Esophagus squamous epithelium (tissue), 5 donors: Measurements from ENCODE around the gene TEX35. TPM values are rescaled to one million over a fixed set of nuclear protein-coding genes. Genes with fewer than 3 reads are reported as not detected.

Experiments used
- DNase-seq: peaks from one replicate; lab custom pipeline; 2025; lab: John Stamatoyannopoulos, UW
- H3K27ac ChIP-seq, 4 donors: fragments of 200-600 bp; sonication (generic); one replicate each; pipeline ENCODE4 v1.5.1; 2016 to 2019; ENCODE audit warnings: mild to moderate bottlenecking in 1 of 4
- H3K27me3 ChIP-seq, 4 donors: fragments of 200-600 bp; sonication (generic); 1 replicate in 3 of 4; 2 replicates in 1 of 4; pipeline versions ENCODE4 v1.5.1 to v1.6.0; 2017 to 2021; ENCODE audit warnings: antibody characterized with exemption in 1 of 4
- H3K36me3 ChIP-seq, 3 donors: fragments of 200-600 bp; sonication (generic); one replicate each; pipeline ENCODE4 v1.5.1; 2016 to 2019
- H3K4me1 ChIP-seq, 3 donors: fragments of 200-600 bp; sonication (generic); one replicate each; pipeline ENCODE4 v1.5.1; 2017 to 2019
- H3K4me3 ChIP-seq, 4 donors: fragments of 200-600 bp; sonication (generic); 1 replicate in 3 of 4; 2 replicates in 1 of 4; pipeline ENCODE4 v1.5.1; 2016 to 2019; ENCODE audit warnings: mild to moderate bottlenecking in 2 of 4, moderate library complexity in 1 of 4
- H3K9me3 ChIP-seq, 3 donors: fragments of 200-600 bp; sonication (generic); one replicate each; pipeline ENCODE4 v1.5.1; 2016 to 2019
- POLR2A ChIP-seq, 4 donors: fragments of 450-650 bp; IDR thresholded peaks; one replicate each; pipeline ENCODE4 v1.6.1; 2017; ENCODE audit warnings: antibody characterized with exemption in 4 of 4, mild to moderate bottlenecking in 4 of 4, moderate library complexity in 3 of 4
- WGBS, 2 donors: methylation state at CpG; one replicate each; pipeline ENCODE4 v1.1.5; 2018; 5-methylcytosine and 5-hydroxymethylcytosine counted together
- intact Hi-C: fragments of 100-400 bp; cut with DNase I; formaldehyde crosslinking; loops from one replicate; pipeline ENCODE4 v1.15.0; 2022
- total RNA-seq, 4 donors: library from RNA; depleted of rRNA; stranded (reverse); fragments of >200 nt; gene quantifications; one replicate each; pipeline ENCODE4 v1.1.0, GENCODE V29; 2016
- TF ChIP-seq, protein P1 (sequence below), 6 experiments: fragments of 450-650 bp in 4 of 6; fragments of 200-600 bp in 2 of 6; sonication (generic) in 2 of 6; IDR thresholded peaks; one replicate each; pipeline ENCODE4 v1.5.1; 2016 to 2019; ENCODE audit warnings: antibody characterized with exemption in 6 of 6, mild to moderate bottlenecking in 4 of 6, moderate library complexity in 4 of 6
- donor health status: DM: yes; HTN: yes; CAD: no.

The TEX35 gene
- total RNA-seq, 4 donors from 2014 or later, result not detected

DNA sequence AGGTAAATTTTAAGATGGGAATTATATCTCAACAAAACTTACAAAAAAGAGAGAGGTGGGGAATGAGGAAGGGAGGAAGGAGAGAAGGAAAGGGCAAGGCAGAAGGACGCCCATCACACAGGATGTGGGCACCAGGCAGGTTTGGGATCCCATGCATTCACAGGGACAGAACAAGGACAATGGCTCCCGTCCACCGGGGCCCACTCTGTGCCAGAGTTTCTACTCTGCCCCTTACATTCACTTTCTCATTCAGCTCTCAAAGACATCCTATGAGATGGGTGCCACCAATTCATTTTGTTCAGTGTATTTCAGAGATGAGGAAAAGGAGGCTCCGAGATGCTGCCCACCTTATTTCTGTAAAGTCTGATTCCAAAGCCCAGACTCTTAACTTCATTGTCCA, 23.5 kb upstream of the TEX35 start:
- no peak overlapping the region for H3K4me3 ChIP-seq
- no peaks in the 10 kb centered on the region for H3K9me3 ChIP-seq
- peaks cover 0 to 12% (median 0%) of the 10 kb centered on the region in 4 donors for H3K27me3 ChIP-seq
- no peak for DNase-seq
- no peaks in the 10 kb centered on the region for H3K36me3 ChIP-seq
- intact Hi-C loops, result no loop called here
- WGBS, 2 donors, result 88% methylated on average over 4 of the region's 4 CpGs
- H3K27ac ChIP-seq, result no peak overlapping the region
- peaks cover 0 to 13% (median 10%) of the 10 kb centered on the region in 3 donors for H3K4me1 ChIP-seq
- TF ChIP-seq, protein P1, sequence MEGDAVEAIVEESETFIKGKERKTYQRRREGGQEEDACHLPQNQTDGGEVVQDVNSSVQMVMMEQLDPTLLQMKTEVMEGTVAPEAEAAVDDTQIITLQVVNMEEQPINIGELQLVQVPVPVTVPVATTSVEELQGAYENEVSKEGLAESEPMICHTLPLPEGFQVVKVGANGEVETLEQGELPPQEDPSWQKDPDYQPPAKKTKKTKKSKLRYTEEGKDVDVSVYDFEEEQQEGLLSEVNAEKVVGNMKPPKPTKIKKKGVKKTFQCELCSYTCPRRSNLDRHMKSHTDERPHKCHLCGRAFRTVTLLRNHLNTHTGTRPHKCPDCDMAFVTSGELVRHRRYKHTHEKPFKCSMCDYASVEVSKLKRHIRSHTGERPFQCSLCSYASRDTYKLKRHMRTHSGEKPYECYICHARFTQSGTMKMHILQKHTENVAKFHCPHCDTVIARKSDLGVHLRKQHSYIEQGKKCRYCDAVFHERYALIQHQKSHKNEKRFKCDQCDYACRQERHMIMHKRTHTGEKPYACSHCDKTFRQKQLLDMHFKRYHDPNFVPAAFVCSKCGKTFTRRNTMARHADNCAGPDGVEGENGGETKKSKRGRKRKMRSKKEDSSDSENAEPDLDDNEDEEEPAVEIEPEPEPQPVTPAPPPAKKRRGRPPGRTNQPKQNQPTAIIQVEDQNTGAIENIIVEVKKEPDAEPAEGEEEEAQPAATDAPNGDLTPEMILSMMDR (IDR thresholded peaks at IDR 0.05), result no peak
- no peak for TF ChIP-seq POLR2A (IDR thresholded peaks at IDR 0.05)

DNA sequence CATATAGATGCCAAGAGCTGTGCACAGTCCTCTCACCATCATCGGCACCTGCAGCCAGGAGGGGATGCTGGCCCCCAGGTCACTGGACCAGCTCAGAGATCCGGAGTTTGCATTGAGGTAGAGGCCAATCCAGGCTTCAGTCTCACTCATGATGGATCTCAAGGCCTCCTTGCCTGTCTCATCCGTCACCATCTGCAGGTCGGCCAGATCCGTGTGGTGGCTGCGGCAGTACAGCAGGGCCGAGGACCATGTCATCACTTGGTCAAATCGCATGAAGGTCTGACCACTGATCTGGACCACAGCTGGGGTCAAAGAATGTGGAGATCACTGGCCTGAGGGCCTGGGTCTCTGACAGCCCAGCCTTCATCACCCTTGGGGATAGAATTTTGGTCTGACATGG, 22.8 kb upstream of the TEX35 start:
- H3K4me3 ChIP-seq, result no peak overlapping the region
- peaks cover 0 to 13% (median 10%) of the 10 kb centered on the region in 3 donors for H3K4me1 ChIP-seq
- no peaks in the 10 kb centered on the region for H3K9me3 ChIP-seq
- intact Hi-C loops, result no loop called here
- H3K36me3 ChIP-seq, result no peaks in the 10 kb centered on the region
- TF ChIP-seq POLR2A (IDR thresholded peaks at IDR 0.05), result no peak
- TF ChIP-seq, protein P1 (IDR thresholded peaks at IDR 0.05), result no peak
- no peak for DNase-seq
- 80% methylated on average over 1 of the region's 8 CpGs; no CpG with 5 or more reads in 1 of the 2 donors for WGBS, 2 donors
- H3K27me3 ChIP-seq, result peaks cover 0 to 12% (median 0%) of the 10 kb centered on the region in 4 donors
- no peak overlapping the region for H3K27ac ChIP-seq

DNA sequence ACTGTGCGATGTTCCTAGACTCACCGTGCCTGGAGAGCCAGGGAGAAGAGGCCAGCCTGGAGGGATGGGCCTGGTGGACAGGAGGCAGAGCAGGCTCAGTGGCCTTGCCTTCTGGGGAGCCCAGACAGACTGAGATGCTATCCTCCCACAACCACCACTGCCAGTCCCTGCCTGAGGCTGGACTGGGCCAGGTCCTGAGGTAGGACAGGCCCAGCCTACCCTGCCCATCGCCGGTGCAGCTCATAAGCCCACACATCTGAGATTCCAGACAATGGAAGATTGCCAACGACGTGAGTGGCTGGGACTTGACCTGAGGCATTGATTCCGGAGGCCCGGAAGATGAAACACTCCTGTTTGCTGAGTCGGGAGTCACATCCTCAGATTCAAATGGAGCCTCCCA, 21.9 kb upstream of the TEX35 start:
- Histone ChIP-seq H3K4me1 (peaks cover 0 to 13% (median 10%) of the 10 kb centered on the region in 3 donors), H3K27ac (no peak overlapping the region), H3K9me3 (no peaks in the 10 kb centered on the region), H3K36me3 (no peaks in the 10 kb centered on the region), H3K4me3 (no peak overlapping the region), H3K27me3 (peaks cover 0 to 12% (median 0%) of the 10 kb centered on the region in 4 donors)
- DNase-seq, result no peak
- TF ChIP-seq, protein P1 (IDR thresholded peaks at IDR 0.05), result no peak
- no peak for TF ChIP-seq POLR2A (IDR thresholded peaks at IDR 0.05)
- WGBS, 2 donors, result 72 to 75% methylated on average over 7 to 8 of the region's 9 CpGs
- intact Hi-C loops, result no loop called here

DNA sequence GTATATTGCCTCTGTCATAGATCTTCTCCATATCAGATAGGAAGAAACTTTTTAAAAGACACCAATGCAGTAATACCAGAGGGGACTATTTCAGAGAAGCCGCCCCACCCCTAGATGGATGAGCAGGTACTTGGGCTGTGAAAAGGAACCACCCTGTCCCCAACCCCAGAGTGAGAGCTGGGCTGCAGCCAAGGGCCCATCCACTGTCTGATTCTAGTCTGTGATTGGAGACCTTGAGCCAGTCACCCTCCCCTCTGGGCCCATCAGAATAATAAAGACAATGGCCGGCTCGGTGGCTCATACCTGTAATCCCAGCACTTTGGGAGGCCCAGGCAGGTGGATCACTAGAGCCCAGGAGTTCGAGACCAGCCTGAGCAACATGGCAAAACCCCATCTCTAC, 21.2 kb upstream of the TEX35 start:
- no peak for TF ChIP-seq POLR2A (IDR thresholded peaks at IDR 0.05)
- TF ChIP-seq, protein P1 (IDR thresholded peaks at IDR 0.05), result no peak
- intact Hi-C loops, result no loop called here
- 82 to 100% methylated on average over 1 to 2 of the region's 4 CpGs for WGBS, 2 donors
- H3K27ac ChIP-seq, result no peak overlapping the region
- peaks cover 0 to 6% (median 5%) of the 10 kb centered on the region in 3 donors for H3K4me1 ChIP-seq
- H3K27me3 ChIP-seq, result peaks cover 0 to 6% (median 0%) of the 10 kb centered on the region in 4 donors
- H3K4me3 ChIP-seq, result no peak overlapping the region
- DNase-seq, result no peak
- no peaks in the 10 kb centered on the region for H3K9me3 ChIP-seq
- H3K36me3 ChIP-seq, result no peaks in the 10 kb centered on the region

DNA sequence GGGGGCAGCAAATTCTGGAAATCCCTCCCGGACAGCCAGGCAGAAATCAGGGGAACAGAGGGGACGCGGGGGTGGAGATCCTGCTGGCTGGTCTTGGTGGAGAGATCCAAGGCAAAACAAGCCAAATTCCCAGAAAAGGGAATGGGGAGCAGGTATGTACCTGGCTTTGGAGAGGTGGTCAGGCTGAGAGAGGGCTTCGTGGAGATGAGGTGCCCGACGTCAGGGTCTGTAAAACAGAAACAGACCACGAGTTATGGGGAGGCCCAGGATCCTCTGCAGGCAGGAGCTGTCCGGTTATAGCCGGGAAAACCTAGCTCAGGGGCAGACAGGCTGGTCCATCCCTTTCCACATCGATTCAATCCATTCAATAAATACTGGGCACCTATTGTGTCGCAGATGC, 20.6 kb upstream of the TEX35 start:
- Histone ChIP-seq H3K36me3 (no peaks in the 10 kb centered on the region), H3K4me1 (no peaks in the 10 kb centered on the region), H3K4me3 (no peak overlapping the region), H3K9me3 (no peaks in the 10 kb centered on the region), H3K27me3 (peaks cover 0 to under 1% (median 0%) of the 10 kb centered on the region in 4 donors), H3K27ac (no peak overlapping the region)
- intact Hi-C loops, result no loop called here
- 87 to 93% methylated on average over 10 to 11 of the region's 11 CpGs for WGBS, 2 donors
- TF ChIP-seq, protein P1 (IDR thresholded peaks at IDR 0.05), result no peak
- no peak for TF ChIP-seq POLR2A (IDR thresholded peaks at IDR 0.05)
- DNase-seq, result no peak
